Measurements from ENCODE around the gene NAGK. TPM values are rescaled to one million over a fixed set of nuclear protein-coding genes. Genes with fewer than 3 reads are reported as not detected.

Gene NAGK
- polyA plus RNA-seq, 3 donors, result 546 to 789 (median 690) TPM

DNA sequence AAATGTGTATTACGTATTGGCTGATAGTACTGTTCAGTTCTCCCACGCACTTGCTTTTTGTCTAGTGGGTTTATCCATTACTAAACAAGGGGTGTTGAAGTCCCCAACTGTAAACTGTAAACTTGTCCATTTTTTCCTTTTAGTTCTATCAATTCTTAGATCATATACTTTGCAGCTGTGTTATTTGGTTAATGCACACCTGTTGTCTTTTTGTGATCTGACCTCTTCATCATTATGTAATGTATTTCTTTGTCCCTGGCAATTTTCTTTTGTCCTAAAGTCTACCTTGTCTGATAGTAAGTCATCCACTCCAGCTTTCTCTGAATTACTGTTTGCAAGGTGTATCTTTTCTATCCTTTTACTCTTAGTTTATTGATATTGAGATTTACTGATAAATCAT lies 39.6 kb downstream of the NAGK start:
- WGBS (ENCODE audit: insufficient coverage), result no CpG with 5 or more reads among the region's 2 CpGs

DNA sequence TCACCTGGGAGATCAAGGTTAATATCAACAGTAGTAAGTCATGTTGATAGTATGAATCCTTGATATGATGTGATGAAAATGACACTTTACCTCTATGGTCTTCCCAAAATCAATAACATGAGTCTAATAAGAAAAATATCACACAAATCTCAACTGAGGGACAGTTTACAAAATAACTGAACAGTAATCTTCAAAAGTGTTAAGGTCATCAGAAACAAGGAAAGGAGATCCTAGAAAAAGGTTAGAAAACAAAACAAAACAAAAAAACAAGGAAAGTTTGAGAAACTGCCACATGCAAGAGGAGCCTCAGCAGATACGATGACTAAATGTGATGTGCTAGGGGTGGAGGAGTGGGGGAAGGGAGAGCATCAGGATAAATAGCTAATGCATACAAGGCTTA lies 45.4 kb downstream of the NAGK start:
- Histone ChIP-seq H3K9me3 (replicated peaks in 1 of 2; ENCODE audit: control insufficient read depth in 1 of 2, insufficient read depth in 1 of 2, low read length in 2 of 2) (no peaks in the 10 kb centered on the region), H3K4me2 (replicated peaks; ENCODE audit: extremely low read depth, low read length, poor library complexity, severe bottlenecking) (no peak overlapping the region), H3K79me2 (ENCODE audit: insufficient read depth, low read length) (no peaks in the 10 kb centered on the region), H3K4me3 (replicated peaks in 1 of 3; ENCODE audit: low read depth in 2 of 3, low read length in 3 of 3) (no peak overlapping the region), H3K36me3 (replicated peaks in 1 of 2; ENCODE audit: control insufficient read depth in 1 of 2, insufficient read depth in 2 of 2, low read length in 2 of 2) (peaks cover 44 to 90% of the 10 kb centered on the region in 2 donors), H3K27me3 (ENCODE audit: control insufficient read depth in 2 of 2, insufficient read depth in 2 of 2, low read length in 2 of 2) (no peaks in the 10 kb centered on the region), H4K20me1 (ENCODE audit: insufficient read depth, low read length) (no peaks in the 10 kb centered on the region), H3K4me1 (ENCODE audit: control insufficient read depth in 1 of 2, insufficient read depth in 2 of 2, low read length in 2 of 2) (no peaks in the 10 kb centered on the region), H3K27ac (ENCODE audit: low read depth in 1 of 2, low read length in 2 of 2) (no peak overlapping the region), H2AFZ (ENCODE audit: insufficient read depth, low read depth, low read length, poor library complexity, severe bottlenecking) (no peak overlapping the region), H3K9ac (ENCODE audit: insufficient read depth, low read length, poor library complexity, severe bottlenecking) (no peak overlapping the region)
- Mint-ChIP-seq H3K4me1 (no peaks in the 10 kb centered on the region), H3K4me3 (no peak overlapping the region), H3K9me3 (peaks cover 0 to 2% (median 0%) of the 10 kb centered on the region in 7 donors), H3K27ac (no peak overlapping the region), H3K36me3 (peaks cover 65 to 67% of the 10 kb centered on the region in 2 donors), H3K27me3 (ENCODE audit: low read depth in 3 of 3) (no peaks in the 10 kb centered on the region)
- no CpG with 5 or more reads among the region's 1 CpG for WGBS (ENCODE audit: insufficient coverage)
- TF ChIP-seq, protein P1, sequence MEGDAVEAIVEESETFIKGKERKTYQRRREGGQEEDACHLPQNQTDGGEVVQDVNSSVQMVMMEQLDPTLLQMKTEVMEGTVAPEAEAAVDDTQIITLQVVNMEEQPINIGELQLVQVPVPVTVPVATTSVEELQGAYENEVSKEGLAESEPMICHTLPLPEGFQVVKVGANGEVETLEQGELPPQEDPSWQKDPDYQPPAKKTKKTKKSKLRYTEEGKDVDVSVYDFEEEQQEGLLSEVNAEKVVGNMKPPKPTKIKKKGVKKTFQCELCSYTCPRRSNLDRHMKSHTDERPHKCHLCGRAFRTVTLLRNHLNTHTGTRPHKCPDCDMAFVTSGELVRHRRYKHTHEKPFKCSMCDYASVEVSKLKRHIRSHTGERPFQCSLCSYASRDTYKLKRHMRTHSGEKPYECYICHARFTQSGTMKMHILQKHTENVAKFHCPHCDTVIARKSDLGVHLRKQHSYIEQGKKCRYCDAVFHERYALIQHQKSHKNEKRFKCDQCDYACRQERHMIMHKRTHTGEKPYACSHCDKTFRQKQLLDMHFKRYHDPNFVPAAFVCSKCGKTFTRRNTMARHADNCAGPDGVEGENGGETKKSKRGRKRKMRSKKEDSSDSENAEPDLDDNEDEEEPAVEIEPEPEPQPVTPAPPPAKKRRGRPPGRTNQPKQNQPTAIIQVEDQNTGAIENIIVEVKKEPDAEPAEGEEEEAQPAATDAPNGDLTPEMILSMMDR (IDR thresholded peaks at IDR 0.05), result no peak
- intact Hi-C loops (cut with micrococcal nuclease), result no loop called here
- no peak for DNase-seq

More for the DNA sequence above, 39.6 kb downstream of the NAGK start:
- H4K20me1 ChIP-seq (ENCODE audit: insufficient read depth, low read length), result no peaks in the 10 kb centered on the region
- H3K27ac ChIP-seq (ENCODE audit: low read depth in 1 of 2, low read length in 2 of 2), result no peak overlapping the region
- peaks cover 2 to 18% (median 3%) of the 10 kb centered on the region in 7 donors for H3K9me3 Mint-ChIP-seq
- DNase-seq, result no peak
- peaks cover 2% of the 10 kb centered on the region for H3K4me1 Mint-ChIP-seq
- H3K9me3 ChIP-seq (replicated peaks in 1 of 2; ENCODE audit: control insufficient read depth in 1 of 2, insufficient read depth in 1 of 2, low read length in 2 of 2), result no peaks in the 10 kb centered on the region
- H3K27ac Mint-ChIP-seq, result no peak overlapping the region
- H3K4me1 ChIP-seq (ENCODE audit: control insufficient read depth in 1 of 2, insufficient read depth in 2 of 2, low read length in 2 of 2), result no peaks in the 10 kb centered on the region
- H2AFZ ChIP-seq (ENCODE audit: insufficient read depth, low read depth, low read length, poor library complexity, severe bottlenecking), result no peak overlapping the region
- intact Hi-C loops (cut with micrococcal nuclease), result no loop called here
- TF ChIP-seq, protein P1 (IDR thresholded peaks at IDR 0.05), result no peak
- no peak overlapping the region for H3K4me3 ChIP-seq (replicated peaks in 1 of 3; ENCODE audit: low read depth in 2 of 3, low read length in 3 of 3)
- peaks cover 0 to 4% (median 1%) of the 10 kb centered on the region in 3 donors for H3K27me3 Mint-ChIP-seq (ENCODE audit: low read depth in 3 of 3)
- no peak overlapping the region for H3K4me3 Mint-ChIP-seq
- no peak overlapping the region for H3K4me2 ChIP-seq (replicated peaks; ENCODE audit: extremely low read depth, low read length, poor library complexity, severe bottlenecking)
- no peak overlapping the region for H3K9ac ChIP-seq (ENCODE audit: insufficient read depth, low read length, poor library complexity, severe bottlenecking)
- no peaks in the 10 kb centered on the region for H3K79me2 ChIP-seq (ENCODE audit: insufficient read depth, low read length)
- H3K36me3 ChIP-seq (replicated peaks in 1 of 2; ENCODE audit: control insufficient read depth in 1 of 2, insufficient read depth in 2 of 2, low read length in 2 of 2), result peaks cover 24 to 46% of the 10 kb centered on the region in 2 donors
- no peaks in the 10 kb centered on the region for H3K27me3 ChIP-seq (ENCODE audit: control insufficient read depth in 2 of 2, insufficient read depth in 2 of 2, low read length in 2 of 2)
- peaks cover 30 to 38% of the 10 kb centered on the region in 2 donors for H3K36me3 Mint-ChIP-seq
